ENCODE results near the gene AGFG2.

The AGFG2 gene

DNA sequence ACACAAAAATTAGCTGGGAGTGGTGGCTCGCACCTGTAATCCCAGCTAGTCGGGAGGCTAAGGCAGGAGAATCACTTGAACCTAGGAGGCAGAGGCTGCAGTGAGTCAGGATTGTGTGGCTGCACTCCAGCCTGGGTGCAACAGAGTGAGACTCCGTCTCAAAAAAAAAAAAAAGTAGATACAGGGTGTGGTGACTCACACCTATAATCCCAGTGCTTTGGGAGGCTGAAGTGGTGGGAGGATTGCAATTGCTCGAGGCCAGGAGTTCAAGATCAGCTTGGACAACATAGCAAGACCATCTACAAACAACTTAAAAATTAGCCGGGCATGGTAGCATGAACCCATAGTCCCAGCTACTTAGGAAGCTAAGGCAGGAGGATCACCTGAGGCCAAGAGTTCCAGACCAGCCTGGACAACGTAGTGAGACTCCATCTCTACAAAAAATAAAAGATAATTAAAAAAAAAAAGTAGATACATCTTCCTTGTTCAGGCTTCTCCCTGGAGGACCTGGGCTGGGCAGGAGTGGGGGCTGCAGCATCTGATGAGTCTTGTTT lies 75.4 kb downstream of the AGFG2 start:
- DNase-seq: no peak

Measured in DMS53 (cell line).